IMR-90 (cell line): ENCODE data around the gene BEST1. TPM values are rescaled to one million over a fixed set of nuclear protein-coding genes. Genes with fewer than 3 reads are reported as not detected.

ENCODE experiments used
- ATAC-seq: fragments of 200-7000 bp; cut with Tn5 transposase; 2 replicates; pipeline ENCODE4 v1.9.1; 2020; ENCODE audit warnings: low read depth, mild to moderate bottlenecking, moderate library complexity
- BruUV-seq: library from RNA; stranded (reverse); fragments of 400-500 nt; replicated peaks from 2 replicates; lab custom pipeline; 2021; lab: Mats Ljungman, UMichigan
- CTCF ChIA-PET: fragments of 300-600 bp; formaldehyde crosslinking; extraction: SDS; loops from one replicate; lab custom pipeline; 2021; ENCODE audit warnings: antibody characterized with exemption; lab: Yijun Ruan, JAX
- POLR2A ChIA-PET: fragments of 300-600 bp; sonication (Branson Sonifier 250); formaldehyde crosslinking; loops from one replicate; lab custom pipeline; 2022; ENCODE audit warnings: antibody characterized with exemption; ENCODE audit not compliant: unreplicated experiment; lab: Charles Lee
- DNase-seq: peaks from one replicate; pipeline ENCODE4 v3.0.0; 2013
- H2AFZ ChIP-seq: replicated peaks from 2 replicates; pipeline ENCODE3; 2013; ENCODE audit warnings: low read length, mild to moderate bottlenecking; ENCODE audit not compliant: poor library complexity
- H2AK5ac ChIP-seq: 2 replicates; pipeline ENCODE4 v1.6.1; 2013; ENCODE audit warnings: low read depth, low read length, inconsistent platforms
- H2AK9ac ChIP-seq: replicated peaks from 2 replicates; pipeline ENCODE3; 2013; ENCODE audit warnings: mild to moderate bottlenecking, low read depth, low read length, moderate library complexity; ENCODE audit not compliant: poor library complexity
- H2BK120ac ChIP-seq: 2 replicates; pipeline ENCODE4 v1.6.1; 2013; ENCODE audit warnings: low read depth, low read length, inconsistent platforms
- H2BK15ac ChIP-seq: 3 replicates; pipeline ENCODE4 v1.6.1; 2013; ENCODE audit warnings: low read depth, low read length, inconsistent platforms
- H2BK20ac ChIP-seq: 2 replicates; pipeline ENCODE4 v1.6.1; 2013; ENCODE audit warnings: low read depth, mild to moderate bottlenecking, inconsistent platforms, low read length, moderate library complexity
- H2BK5ac ChIP-seq: 2 replicates; pipeline ENCODE4 v1.6.1; 2013; ENCODE audit warnings: mild to moderate bottlenecking, low read depth, low read length, inconsistent platforms; ENCODE audit not compliant: poor library complexity, severe bottlenecking
- H3K14ac ChIP-seq: replicated peaks from 2 replicates; pipeline ENCODE4 v1.6.1; 2013; ENCODE audit warnings: low read depth, low read length, inconsistent platforms
- H3K18ac ChIP-seq: 2 replicates; pipeline ENCODE4 v1.6.1; 2013; ENCODE audit warnings: low read depth, low read length, control low read depth
- H3K23ac ChIP-seq: 2 replicates; pipeline ENCODE4 v1.6.1; 2013; ENCODE audit warnings: low read depth, low read length, inconsistent platforms
- H3K27ac ChIP-seq: 2 replicates; pipeline ENCODE4 v1.5.1; 2013; ENCODE audit warnings: mild to moderate bottlenecking, control low read depth, low read length; ENCODE audit not compliant: insufficient read depth
- H3K27me3 ChIP-seq: 2 replicates; pipeline ENCODE4 v1.6.1; 2013; ENCODE audit warnings: low read length; ENCODE audit not compliant: control insufficient read depth, insufficient read depth
- H3K36me3 ChIP-seq: 2 replicates; pipeline ENCODE4 v1.6.1; 2013; ENCODE audit warnings: low read length, mixed read lengths; ENCODE audit not compliant: control insufficient read depth, insufficient read depth
- H3K4ac ChIP-seq: 2 replicates; pipeline ENCODE4 v1.6.1; 2013; ENCODE audit warnings: low read depth, low read length, inconsistent platforms
- H3K4me1 ChIP-seq: 2 replicates; pipeline ENCODE4 v1.6.1; 2013; ENCODE audit warnings: low read length, mixed read lengths; ENCODE audit not compliant: control insufficient read depth, insufficient read depth
- H3K4me2 ChIP-seq: 2 replicates; pipeline ENCODE4 v1.6.1; 2013; ENCODE audit warnings: low read depth, mild to moderate bottlenecking, control low read depth, low read length, moderate library complexity
- H3K4me3 ChIP-seq: 2 replicates; pipeline ENCODE4 v1.5.1; 2013; ENCODE audit warnings: low read depth, mild to moderate bottlenecking, control low read depth, low read length, moderate library complexity; ENCODE audit not compliant: insufficient read depth
- H3K56ac ChIP-seq: 2 replicates; pipeline ENCODE4 v1.6.1; 2013; ENCODE audit warnings: low read length, inconsistent platforms; ENCODE audit not compliant: insufficient read depth; ENCODE audit errors: extremely low read depth
- H3K79me1 ChIP-seq, 2 experiments: 2 replicates each; pipeline ENCODE4 v1.6.1; 2013; ENCODE audit warnings: low read length in 2 of 2, inconsistent platforms in 1 of 2, low read depth in 1 of 2
- H3K9ac ChIP-seq: 2 replicates; pipeline ENCODE4 v1.6.1; 2013; ENCODE audit warnings: low read depth, low read length, control low read depth
- H3K9me1 ChIP-seq: 2 replicates; pipeline ENCODE4 v1.6.1; 2013; ENCODE audit warnings: low read length, inconsistent platforms; ENCODE audit not compliant: insufficient read depth
- H3K9me3 ChIP-seq: 2 replicates; pipeline ENCODE4 v1.6.1; 2013; ENCODE audit warnings: low read length; ENCODE audit not compliant: control insufficient read depth, insufficient read depth
- H4K20me1 ChIP-seq: 2 replicates; pipeline ENCODE4 v1.6.1; 2013; ENCODE audit warnings: low read length, inconsistent platforms; ENCODE audit not compliant: insufficient read depth
- H4K5ac ChIP-seq: 2 replicates; pipeline ENCODE4 v1.6.1; 2013; ENCODE audit warnings: mild to moderate bottlenecking, low read depth, low read length, control low read depth
- H4K8ac ChIP-seq, 2 experiments: 2 replicates each; pipeline ENCODE4 v1.6.1; 2013; ENCODE audit warnings: low read depth in 2 of 2, low read length in 2 of 2, control low read depth in 1 of 2, inconsistent platforms in 1 of 2
- H4K91ac ChIP-seq: 2 replicates; pipeline ENCODE4 v1.6.1; 2013; ENCODE audit warnings: low read depth, low read length, inconsistent platforms; ENCODE audit not compliant: insufficient read depth
- BHLHE40 ChIP-seq: fragments of 150-350 bp; IDR thresholded peaks from 2 replicates; pipeline ENCODE4 v1.6.1; 2016; ENCODE audit warnings: mild to moderate bottlenecking, low read depth, low read length
- CEBPB ChIP-seq: IDR thresholded peaks from 2 replicates; pipeline ENCODE4 v1.6.1; 2012; ENCODE audit warnings: low read depth, low read length, improper control_type of control experiment
- CHD1 ChIP-seq: IDR thresholded peaks from 2 replicates; pipeline ENCODE4 v1.6.1; 2012; ENCODE audit warnings: low read depth, low read length, improper control_type of control experiment
- CTCF ChIP-seq: conservative IDR thresholded peaks from 2 replicates; pipeline ENCODE4 v1.5.1; 2012; ENCODE audit warnings: mild to moderate bottlenecking, low read depth, low read length, improper control_type of control experiment
- FOS ChIP-seq: fragments of 150-350 bp; IDR thresholded peaks from 2 replicates; pipeline ENCODE4 v1.6.1; 2016; ENCODE audit warnings: low read depth, low read length
- MAFK ChIP-seq: IDR thresholded peaks from 2 replicates; pipeline ENCODE4 v1.6.1; 2012; ENCODE audit warnings: low read depth, low read length, improper control_type of control experiment
- MAZ ChIP-seq: IDR thresholded peaks from 2 replicates; pipeline ENCODE4 v1.6.1; 2012; ENCODE audit warnings: low read depth, mild to moderate bottlenecking, low read length, improper control_type of control experiment, moderate library complexity, borderline replicate concordance
- MXI1 ChIP-seq: IDR thresholded peaks from 2 replicates; pipeline ENCODE4 v1.6.1; 2012; ENCODE audit warnings: low read depth, mild to moderate bottlenecking, low read length, moderate library complexity, borderline replicate concordance
- NFE2L2 ChIP-seq: fragments of 150-350 bp; IDR thresholded peaks from 2 replicates; pipeline ENCODE4 v1.6.1; 2016; ENCODE audit warnings: low read depth, mild to moderate bottlenecking, low read length
- POLR2A ChIP-seq: IDR thresholded peaks from 2 replicates; pipeline ENCODE4 v1.6.1; 2012; ENCODE audit warnings: mild to moderate bottlenecking, low read depth, low read length
- RAD21 ChIP-seq: IDR thresholded peaks from 2 replicates; pipeline ENCODE4 v1.6.1; 2012; ENCODE audit warnings: low read length, improper control_type of control experiment
- RCOR1 ChIP-seq: IDR thresholded peaks from 2 replicates; pipeline ENCODE4 v1.6.1; 2012; ENCODE audit warnings: mild to moderate bottlenecking, low read length, improper control_type of control experiment; ENCODE audit not compliant: insufficient replicate concordance
- RFX5 ChIP-seq: IDR thresholded peaks from 2 replicates; pipeline ENCODE4 v1.8.0; 2012; ENCODE audit warnings: low read depth, mild to moderate bottlenecking, low read length, moderate library complexity
- SMC3 ChIP-seq: fragments of 150-350 bp; IDR thresholded peaks from 2 replicates; pipeline ENCODE4 v1.6.1; 2016; ENCODE audit warnings: low read depth, mild to moderate bottlenecking, antibody characterized with exemption, low read length, moderate library complexity
- USF2 ChIP-seq: fragments of 150-350 bp; IDR thresholded peaks from 2 replicates; pipeline ENCODE4 v1.6.1; 2017; ENCODE audit warnings: mild to moderate bottlenecking, antibody characterized with exemption, low read length, low read depth
- WGBS, 2 experiments: methylation state at CpG; one replicate each; pipeline versions ENCODE4 v1.1.5 to v1.1.7; 2013; ENCODE audit warnings: missing lambda C conversion rate in 2 of 2; ENCODE audit not compliant: insufficient read length in 1 of 2; ENCODE audit errors: extremely low coverage in 2 of 2; 5-methylcytosine and 5-hydroxymethylcytosine counted together
- dilution Hi-C: fragments of 300-500 bp; cut with HindIII; formaldehyde crosslinking; loops from one replicate; pipeline ENCODE4 v1.14.3; 2018; ENCODE audit warnings: low sequenced_read_pairs; ENCODE audit not compliant: unreplicated experiment
- in situ Hi-C: fragments of 300-500 bp; cut with MboI; formaldehyde crosslinking; loops from 3 replicates; pipeline ENCODE4 v1.14.3; 2019; ENCODE audit warnings: low sequenced_read_pairs, inconsistent platforms, mixed read lengths
- intact Hi-C: fragments of 100-400 bp; cut with micrococcal nuclease; formaldehyde crosslinking; loops from 2 replicates; pipeline ENCODE4 v1.10.0; 2022
- polyA plus RNA-seq, 3 experiments: library from polyadenylated mRNA; depleted of rRNA; stranded (reverse); fragments of >200 nt; gene quantifications; 2 replicates each; pipeline ENCODE4 v1.2.3, GENCODE V29; 2012; ENCODE audit warnings: low replicate concordance in 1 of 3
- total RNA-seq: library from RNA; depleted of rRNA; stranded (reverse); fragments of >200 nt; gene quantifications from 2 replicates; pipeline ENCODE4 v1.2.3, GENCODE V29; 2012
- TF ChIP-seq, protein P1 (sequence below): fragments of 150-350 bp; IDR thresholded peaks from 2 replicates; pipeline ENCODE4 v1.6.1; 2016; ENCODE audit warnings: low read depth, mild to moderate bottlenecking, low read length, moderate library complexity, borderline replicate concordance

Gene BEST1
- total and polyA plus RNA-seq, 2 of the 4 experiments (the other 2 are of a cell fraction) = 0.90 to 1.4 TPM

DNA sequence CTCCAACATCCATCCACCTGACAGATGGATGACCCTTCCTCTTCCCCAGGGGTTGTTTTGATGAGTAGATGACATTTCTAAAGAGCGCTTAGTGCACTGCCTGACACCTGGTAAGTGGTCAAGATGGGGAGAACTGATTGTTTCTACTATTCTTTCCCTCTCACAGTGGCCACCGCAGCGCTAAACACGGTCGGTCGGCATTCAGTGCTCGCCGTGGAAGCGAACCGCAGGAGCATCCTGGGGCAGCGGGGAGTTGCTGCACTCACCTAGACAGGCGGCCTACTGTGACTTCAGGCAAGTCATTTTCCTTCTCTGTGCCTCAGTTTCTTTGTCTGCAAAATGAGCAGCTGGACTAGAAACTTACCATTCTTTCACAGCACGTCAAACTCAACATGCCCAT, 5.0 kb upstream of the BEST1 start:
- H2AK9ac ChIP-seq = no peak overlapping the region
- H3K36me3 ChIP-seq = no peaks in the 10 kb centered on the region
- dilution Hi-C loops (no loop called here), in situ Hi-C loops (loop anchor here (5.0 kb wide), 1 partner anchor 48 kb away; no protein-coding TSS in a partner anchor), intact Hi-C loops (no loop called here)
- no TSS peak for BruUV-seq
- no peak overlapping the region for H3K4me3 ChIP-seq
- H3K4me1 ChIP-seq = peaks cover 8% of the 10 kb centered on the region; the same call in 1 of the 2 replicates
- no peak overlapping the region for H3K14ac ChIP-seq
- H4K20me1 ChIP-seq = no peaks in the 10 kb centered on the region
- no peak for DNase-seq
- H2BK120ac ChIP-seq = no peak overlapping the region
- H2AK5ac ChIP-seq = no peak overlapping the region
- H2BK5ac ChIP-seq = no peak overlapping the region
- no peak for ATAC-seq
- H3K9me1 ChIP-seq = peaks cover 4% of the 10 kb centered on the region
- no peak overlapping the region for H2BK20ac ChIP-seq
- peaks cover 0 to 3% of the 10 kb centered on the region in 2 experiments; a peak in 1 of 4 replicates for H3K79me1 ChIP-seq
- no peak overlapping the region for H3K18ac ChIP-seq
- no peak overlapping the region for H3K4ac ChIP-seq
- no peak overlapping the region for H2BK15ac ChIP-seq
- H3K9me3 ChIP-seq = no peaks in the 10 kb centered on the region
- no peak overlapping the region for H2AFZ ChIP-seq
- no peak overlapping the region for H3K56ac ChIP-seq
- no peak overlapping the region for H3K23ac ChIP-seq
- H3K9ac ChIP-seq = no peak overlapping the region
- no peak overlapping the region for H4K8ac ChIP-seq
- H3K27ac ChIP-seq = no peak overlapping the region
- CTCF ChIA-PET = interaction anchor here (0.6 to 3.1 kb wide), 2 partner anchors 136 to 247 kb away, joined by 5 to 37 read pairs; no protein-coding TSS in a partner anchor
- WGBS, 2 experiments = 77% methylated on average over 3 of the region's 13 CpGs; no CpG with 5 or more reads in 1 of the 2 experiments
- peaks cover 2% of the 10 kb centered on the region for H3K27me3 ChIP-seq
- no peak overlapping the region for H4K5ac ChIP-seq
- H3K4me2 ChIP-seq = no peak overlapping the region
- POLR2A ChIA-PET = no interaction called here
- H4K91ac ChIP-seq = no peak overlapping the region
- TF ChIP-seq, protein P1, sequence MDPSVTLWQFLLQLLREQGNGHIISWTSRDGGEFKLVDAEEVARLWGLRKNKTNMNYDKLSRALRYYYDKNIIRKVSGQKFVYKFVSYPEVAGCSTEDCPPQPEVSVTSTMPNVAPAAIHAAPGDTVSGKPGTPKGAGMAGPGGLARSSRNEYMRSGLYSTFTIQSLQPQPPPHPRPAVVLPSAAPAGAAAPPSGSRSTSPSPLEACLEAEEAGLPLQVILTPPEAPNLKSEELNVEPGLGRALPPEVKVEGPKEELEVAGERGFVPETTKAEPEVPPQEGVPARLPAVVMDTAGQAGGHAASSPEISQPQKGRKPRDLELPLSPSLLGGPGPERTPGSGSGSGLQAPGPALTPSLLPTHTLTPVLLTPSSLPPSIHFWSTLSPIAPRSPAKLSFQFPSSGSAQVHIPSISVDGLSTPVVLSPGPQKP = no peak
- TF ChIP-seq MAZ (no peak), NFE2L2 (no peak), CTCF (no peak), BHLHE40 (no peak), CHD1 (no peak), CEBPB (no peak), MAFK (no peak), MXI1 (no peak), USF2 (no peak), RCOR1 (no peak), SMC3 (no peak), POLR2A (no peak), RFX5 (no peak), FOS (no peak), RAD21 (no peak)
